ENCODE data around the gene UBE2H. TPM values are rescaled to one million over a fixed set of nuclear protein-coding genes. Genes with fewer than 3 reads are reported as not detected.

The UBE2H gene
- polyA plus RNA-seq, 1 donor: 137 TPM

DNA sequence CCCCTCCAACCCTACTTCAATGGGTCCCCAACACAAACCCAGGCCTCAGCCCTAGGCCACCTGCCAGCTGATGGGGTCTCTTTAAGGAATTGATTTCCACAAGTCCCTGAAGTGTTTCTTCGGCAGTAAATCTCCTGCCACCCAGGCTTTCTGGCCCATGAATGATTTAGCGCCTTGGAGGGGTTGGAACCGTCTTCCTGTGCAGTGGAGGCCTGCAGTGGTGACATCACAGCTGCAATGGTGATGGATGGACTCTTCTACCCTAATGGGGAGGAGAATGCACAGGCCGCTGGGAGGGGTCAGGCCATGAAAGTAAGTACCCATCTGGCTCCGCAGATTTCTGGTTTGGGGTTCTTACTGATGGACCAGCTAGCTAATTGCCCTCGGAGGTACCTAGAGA, 163.8 kb downstream of the UBE2H start:
- DNase-seq: no peak

DNA sequence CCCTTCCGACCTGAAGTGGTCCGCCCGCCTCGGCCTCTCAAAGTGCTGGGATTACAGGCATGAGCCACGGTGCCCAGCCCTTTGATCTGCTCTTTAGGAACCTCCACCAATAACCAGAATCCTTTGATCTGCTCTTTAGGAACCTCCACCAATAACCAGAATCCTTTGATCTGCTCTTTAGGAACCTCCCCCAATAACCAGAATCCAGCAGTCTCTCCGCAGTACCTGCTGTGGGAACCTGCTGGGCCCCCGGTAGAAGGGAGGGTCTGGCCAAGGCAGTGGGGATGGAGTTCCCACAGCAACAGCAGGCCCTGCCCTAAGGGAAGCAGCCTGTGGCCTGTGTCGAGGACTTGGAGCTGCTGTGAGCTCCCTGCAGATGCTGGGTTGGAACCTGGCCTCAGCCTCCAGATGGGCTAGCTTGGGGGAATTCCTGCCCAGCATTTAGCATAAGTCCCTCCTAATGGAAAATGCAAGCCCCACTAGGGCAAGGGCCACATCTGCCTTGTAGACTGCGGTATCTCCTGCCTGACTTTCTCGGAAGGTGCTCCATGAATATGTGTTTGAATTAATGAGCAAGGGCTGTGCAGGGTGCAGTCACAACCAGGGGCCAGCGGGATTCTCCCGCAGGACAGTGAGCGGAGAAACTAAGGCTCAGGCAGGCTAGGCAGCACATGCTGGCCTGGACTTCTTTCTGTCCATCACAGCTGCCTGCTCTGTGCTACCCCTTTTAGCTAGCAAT, 165.8 kb downstream of the UBE2H start:
- no peak for DNase-seq

DNA sequence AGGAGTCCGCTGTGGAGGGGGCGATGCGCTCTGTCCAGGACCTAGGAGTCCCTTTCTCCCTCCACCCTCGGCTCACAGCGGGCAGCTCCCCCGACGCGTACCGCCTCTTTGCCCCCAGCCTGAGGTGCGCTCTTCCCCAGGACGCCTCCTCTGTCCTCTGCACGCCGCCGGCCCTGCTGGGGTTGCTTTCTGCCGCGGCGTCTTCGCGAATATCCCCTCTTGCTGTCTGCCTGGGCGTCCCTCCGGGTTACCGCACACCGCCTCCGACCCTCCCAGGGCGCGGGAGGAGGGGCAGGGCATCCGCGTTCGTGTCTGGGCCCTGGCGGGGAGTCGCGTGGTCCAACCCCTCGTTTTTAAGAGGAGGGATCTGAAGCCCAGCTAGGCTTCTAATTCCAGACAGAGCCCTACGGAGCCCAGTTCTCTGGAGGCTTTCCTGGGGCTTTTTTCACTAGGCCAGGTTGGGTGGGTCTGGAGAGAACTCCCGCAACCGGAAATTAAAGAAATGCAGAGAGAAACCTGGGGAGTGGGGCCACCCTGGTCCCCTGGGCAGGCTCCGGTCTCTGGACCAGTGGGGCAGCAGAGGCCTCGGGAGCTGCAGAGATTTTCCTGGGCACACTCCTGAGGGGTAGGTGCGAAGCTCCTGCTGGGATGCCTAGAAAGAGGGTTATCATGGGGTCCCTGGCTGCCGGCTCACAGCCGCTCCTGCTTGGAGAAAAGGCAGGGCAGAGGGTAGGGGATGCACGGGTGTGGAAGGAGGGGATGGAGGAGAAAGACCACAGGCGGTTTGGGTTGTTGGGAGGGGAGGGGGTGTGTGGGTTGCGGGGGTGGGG, 166.9 kb downstream of the UBE2H start:
- DNase-seq: no peak

DNA sequence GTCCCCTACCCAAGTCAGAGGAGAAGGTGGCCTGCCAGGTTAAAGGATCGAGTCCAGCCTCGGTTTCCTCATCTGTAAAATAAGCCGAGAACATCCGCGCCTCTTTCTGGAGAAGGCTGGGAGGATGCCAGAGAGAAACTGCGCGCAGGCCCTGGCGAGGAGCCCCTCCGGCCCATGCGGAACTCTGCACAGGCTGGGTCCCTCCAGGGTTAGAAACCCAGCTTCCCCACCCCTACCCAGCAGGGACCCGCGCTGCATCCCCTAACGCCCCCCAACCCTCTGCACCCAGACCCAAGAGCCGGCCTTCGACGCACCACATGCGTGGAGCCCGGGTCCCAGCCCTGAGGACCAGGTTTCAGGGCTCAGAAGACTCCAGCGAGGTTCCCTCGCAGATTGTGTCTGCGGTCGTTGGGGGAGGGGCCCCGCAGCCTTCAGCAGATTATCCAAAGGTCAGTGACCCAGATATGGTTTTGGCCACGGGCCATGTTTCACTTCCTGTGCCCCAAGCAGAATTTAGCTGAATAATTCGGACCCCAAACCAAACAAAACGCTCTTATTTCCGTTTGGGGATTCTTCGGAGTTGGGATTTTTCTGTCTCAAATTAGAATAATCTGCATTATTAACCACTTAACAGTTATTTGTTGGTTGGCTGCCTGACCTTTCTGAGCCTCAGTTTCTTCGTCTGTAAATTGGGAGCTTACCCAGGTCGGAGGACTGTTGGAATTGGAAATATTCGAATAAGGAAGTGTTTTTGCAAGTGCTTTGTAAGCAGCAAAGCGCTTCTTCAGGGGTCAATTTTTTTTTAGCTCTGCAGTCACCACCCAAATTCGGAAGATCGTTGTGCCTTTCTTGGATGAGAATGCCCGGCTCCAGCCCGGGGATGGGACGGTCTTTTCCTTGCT, 167.7 kb downstream of the UBE2H start:
- DNase-seq: no peak

DNA sequence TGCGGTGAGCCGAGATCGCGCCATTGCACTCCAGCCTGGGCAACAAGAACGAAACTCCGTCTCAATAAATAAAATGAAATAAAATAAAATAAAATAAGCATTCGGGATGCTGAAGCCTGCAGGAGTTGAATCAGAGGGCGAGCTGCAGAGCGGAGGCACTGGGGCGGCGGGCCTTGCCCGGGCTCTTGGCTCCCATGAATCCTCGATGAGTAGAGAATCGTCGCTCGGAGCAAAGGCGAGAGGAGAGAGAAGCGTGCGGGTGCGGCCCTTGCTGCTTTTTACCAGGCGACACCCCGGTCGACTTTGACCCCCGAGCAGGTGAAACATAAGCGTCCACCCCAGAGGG, 168.3 kb downstream of the UBE2H start:
- DNase-seq: no peak

DNA sequence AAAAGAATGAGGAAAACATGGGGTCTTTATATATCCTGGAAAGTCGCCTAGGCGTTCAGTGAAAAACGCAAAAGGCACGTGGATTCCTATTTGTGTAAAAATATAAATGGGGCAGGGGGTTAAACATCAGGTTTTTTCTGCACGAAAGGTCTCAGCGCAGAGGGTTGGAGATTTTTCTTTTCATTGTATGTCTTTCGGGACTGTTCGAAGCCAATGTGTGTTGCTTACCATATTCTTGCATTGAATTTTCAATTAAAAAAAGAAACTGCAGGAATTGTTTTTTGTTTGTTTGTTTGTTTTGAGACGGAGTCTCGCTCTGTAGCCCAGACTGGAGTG, 169.2 kb downstream of the UBE2H start:
- DNase-seq: no peak

DNA sequence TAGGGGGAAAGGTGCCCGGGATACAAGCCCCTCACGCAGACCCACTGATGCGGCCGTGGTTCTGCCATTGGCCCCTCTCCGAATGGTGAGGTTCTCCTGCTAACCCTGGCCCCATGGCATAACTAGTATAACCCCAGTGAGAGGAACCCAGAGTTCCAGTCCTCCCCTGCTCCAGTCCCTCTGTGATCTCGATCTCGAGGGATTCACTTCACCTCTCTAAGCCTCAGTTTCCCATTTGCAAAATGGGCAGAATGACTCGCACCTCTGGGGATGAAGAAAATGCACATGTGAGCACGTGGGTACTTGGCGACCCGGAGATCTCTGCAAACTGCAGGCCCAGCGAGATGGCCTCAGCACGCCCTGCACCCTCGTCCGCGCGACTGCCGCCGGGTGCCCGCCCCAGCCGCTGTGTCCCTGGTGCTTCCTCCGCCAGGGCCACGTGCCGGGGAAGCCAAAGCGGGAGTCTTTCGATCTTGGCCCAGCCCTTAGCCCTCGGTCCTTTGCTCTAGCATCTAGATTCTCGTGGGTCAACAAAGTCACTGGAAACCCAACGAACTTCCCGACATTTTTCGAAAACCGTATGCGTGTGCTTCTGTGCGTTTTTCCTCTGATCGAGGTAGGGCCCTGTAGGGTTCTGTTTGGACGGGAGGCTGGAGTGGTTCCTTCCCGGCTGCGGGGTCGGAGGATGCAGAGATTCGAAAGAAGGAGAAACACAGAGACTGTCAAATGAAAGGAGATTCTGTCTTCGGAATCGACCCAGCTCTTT, 169.8 kb downstream of the UBE2H start:
- no peak for DNase-seq

DNA sequence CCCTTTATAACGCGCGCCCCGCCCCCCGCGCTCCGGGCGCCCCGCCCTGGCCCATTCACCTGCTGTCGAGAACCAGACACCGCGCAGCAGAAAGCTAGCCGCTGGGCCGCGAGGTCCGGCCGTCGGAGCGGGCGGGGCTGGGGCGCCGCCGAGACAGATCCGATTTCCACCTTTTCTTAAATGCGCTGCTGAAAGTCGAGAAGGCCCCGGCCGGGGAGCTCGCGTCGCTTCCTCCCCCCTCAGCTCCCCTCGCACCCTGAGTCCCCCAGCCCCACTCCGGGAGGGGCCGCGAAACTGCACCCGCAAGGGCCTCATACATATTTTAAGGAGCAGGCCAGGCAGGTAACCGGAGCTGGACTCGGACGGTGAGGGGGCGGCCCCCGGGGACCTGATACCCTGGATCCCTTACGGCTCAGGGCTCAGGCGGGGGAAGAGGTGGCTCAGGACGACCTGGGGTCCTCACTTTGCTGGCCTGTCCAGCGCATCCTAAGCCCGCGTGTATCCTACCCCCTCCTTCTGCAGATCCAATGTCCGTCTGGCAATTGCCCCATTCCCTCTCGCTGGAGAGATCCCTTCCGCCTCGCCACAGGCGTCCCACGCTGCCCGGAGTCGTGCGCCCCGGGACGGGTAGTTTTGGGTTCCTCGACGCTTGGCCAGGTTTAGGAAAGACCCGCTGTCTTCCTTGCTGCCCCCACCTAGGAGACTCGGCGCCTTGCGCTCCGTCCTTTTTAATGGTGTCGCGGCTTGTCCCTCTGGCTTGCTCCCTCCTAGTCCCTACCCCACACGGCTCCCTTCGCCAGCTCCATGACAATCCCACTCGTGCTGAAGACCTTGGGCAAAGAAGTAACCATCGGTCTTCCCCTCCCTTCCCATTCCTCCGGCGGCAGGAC, 170.6 kb downstream of the UBE2H start:
- DNase-seq: no peak

DNA sequence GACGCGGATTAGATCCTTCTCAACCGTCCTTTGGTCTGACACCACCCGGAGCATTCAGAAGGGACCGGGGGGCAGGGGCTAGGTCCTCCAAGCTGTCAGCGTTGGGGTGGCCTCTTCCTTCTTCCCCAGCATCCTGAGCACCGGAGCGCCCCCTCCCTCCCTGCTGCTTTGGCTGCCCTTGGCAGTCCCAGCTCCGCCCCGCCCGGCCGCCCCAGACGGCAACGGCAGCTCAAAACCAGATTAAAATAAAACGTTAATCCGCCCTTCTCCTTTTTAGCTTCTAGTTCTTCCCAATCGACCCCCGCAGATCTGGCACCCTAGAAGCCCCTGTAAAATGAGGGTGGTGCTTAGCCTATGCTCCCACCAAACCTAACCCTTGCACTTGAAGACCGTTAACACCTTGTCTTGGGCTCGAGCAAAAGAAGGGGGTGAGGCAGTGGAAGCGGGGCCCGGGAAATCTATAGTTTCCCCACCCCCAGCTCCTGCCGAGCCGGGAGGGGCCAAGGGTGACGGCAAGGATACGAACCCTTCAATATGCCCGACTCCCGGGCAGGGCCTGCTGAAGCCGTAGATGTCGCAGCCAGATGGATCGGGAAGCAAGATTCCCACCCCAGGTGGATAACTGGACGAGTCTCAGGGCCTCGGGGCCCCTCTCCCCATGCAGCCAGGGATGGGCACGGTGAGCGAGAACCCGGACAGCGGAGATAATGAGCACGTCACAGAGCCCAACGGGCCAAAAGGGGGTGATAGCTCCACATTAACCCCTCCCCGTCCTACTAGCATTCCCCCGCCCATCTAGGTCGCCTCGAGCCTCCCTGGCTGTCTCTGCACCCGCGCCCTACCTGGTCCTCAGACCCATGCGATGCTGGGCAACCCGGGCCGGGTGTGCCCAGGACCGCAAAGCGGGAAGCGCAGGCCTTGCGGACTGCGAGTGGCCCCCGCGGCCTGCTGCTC, 171.5 kb downstream of the UBE2H start:
- no peak for DNase-seq

Other genes starting within 250 kb of the UBE2H start
- 36.7 TPM for gene ZC3HC1, start 98.4 kb upstream of the UBE2H start, polyA plus RNA-seq (ENCODE audit: insufficient read length)
- 63.9 TPM for gene KLHDC10, start 117.6 kb upstream of the UBE2H start, polyA plus RNA-seq (ENCODE audit: insufficient read length)